Keratinocyte (primary cell): ENCODE measurements around the gene SS18L1. TPM values are rescaled to one million over a fixed set of nuclear protein-coding genes. Genes with fewer than 3 reads are reported as not detected.

Experiments
- DNase-seq: peaks from one replicate; pipeline ENCODE4 v3.0.0-alpha.2; 2011; ENCODE audit warnings: low read depth, missing footprints, low spot score
- FAIRE-seq: peaks from 2 replicates; lab custom pipeline; 2011; peaks lifted over from hg19 to GRCh38; lab: Jason Lieb, UNC
- H2AFZ ChIP-seq: 2 replicates; pipeline ENCODE4 v1.6.0; 2012; ENCODE audit warnings: low read length, control low read depth, inconsistent platforms; ENCODE audit not compliant: control insufficient read depth
- H3K27ac ChIP-seq: 2 replicates; pipeline ENCODE4 v1.5.1; 2011; ENCODE audit warnings: low read length; ENCODE audit not compliant: control insufficient read depth, insufficient read depth
- H3K27me3 ChIP-seq: 3 replicates; pipeline ENCODE4 v1.6.0; 2011; ENCODE audit warnings: low read length; ENCODE audit not compliant: control insufficient read depth, insufficient read depth; ENCODE audit errors: extremely low read depth
- H3K36me3 ChIP-seq, 2 experiments: 2 replicates in 1 of 2; 3 replicates in 1 of 2; pipeline ENCODE4 v1.5.1; 2011; ENCODE audit warnings: low read length in 2 of 2, mild to moderate bottlenecking in 1 of 2; ENCODE audit not compliant: control insufficient read depth in 2 of 2, insufficient read depth in 2 of 2; ENCODE audit errors: extremely low read depth in 1 of 2
- H3K4me1 ChIP-seq: 3 replicates; pipeline ENCODE4 v1.5.1; 2011; ENCODE audit warnings: low read length; ENCODE audit not compliant: control insufficient read depth, insufficient read depth; ENCODE audit errors: extremely low read depth
- H3K4me2 ChIP-seq: 3 replicates; pipeline ENCODE4 v1.6.0; 2011; ENCODE audit warnings: low read depth, low read length; ENCODE audit not compliant: control insufficient read depth, insufficient read depth; ENCODE audit errors: extremely low read depth
- H3K4me3 ChIP-seq, 3 experiments: fragments of 200-600 bp in 1 of 3; sonication (generic) in 1 of 3; 2 replicates in 2 of 3; 3 replicates in 1 of 3; pipeline ENCODE4 v1.5.1; 2011 to 2016; ENCODE audit warnings: low read length in 3 of 3, mild to moderate bottlenecking in 3 of 3, control low read depth in 2 of 3, inconsistent platforms in 1 of 3, low read depth in 1 of 3, mixed read lengths in 1 of 3, mixed run types in 1 of 3, moderate library complexity in 1 of 3; ENCODE audit not compliant: control insufficient read depth in 2 of 3, insufficient read depth in 2 of 3; ENCODE audit errors: extremely low read depth in 1 of 3
- H3K79me2 ChIP-seq: 2 replicates; pipeline ENCODE4 v1.6.0; 2012; ENCODE audit warnings: low read length; ENCODE audit not compliant: control insufficient read depth, insufficient read depth
- H3K9ac ChIP-seq: 3 replicates; pipeline ENCODE4 v1.6.0; 2011; ENCODE audit warnings: low read length; ENCODE audit not compliant: control insufficient read depth, insufficient read depth; ENCODE audit errors: extremely low read depth
- H3K9me1 ChIP-seq: 3 replicates; pipeline ENCODE4 v1.6.0; 2011; ENCODE audit warnings: low read length; ENCODE audit not compliant: control insufficient read depth, insufficient read depth; ENCODE audit errors: extremely low read depth
- H3K9me3 ChIP-seq: 2 replicates; pipeline ENCODE4 v1.5.1; 2012; ENCODE audit warnings: low read depth, low read length; ENCODE audit not compliant: control insufficient read depth
- H4K20me1 ChIP-seq: 3 replicates; pipeline ENCODE4 v1.6.0; 2011; ENCODE audit warnings: low read length; ENCODE audit not compliant: control insufficient read depth, insufficient read depth; ENCODE audit errors: extremely low read depth
- EZH2 ChIP-seq: IDR thresholded peaks from one replicate; pipeline ENCODE4 v1.6.1; 2012; ENCODE audit warnings: inconsistent platforms, mild to moderate bottlenecking, low read length, moderate library complexity
- dilution Hi-C: fragments of 300-500 bp; cut with MboI; formaldehyde crosslinking; loops from one replicate; pipeline ENCODE4 v1.7.0; 2020; ENCODE audit warnings: low sequenced_read_pairs; ENCODE audit not compliant: extremely low pct_ligation_motif_present
- polyA plus RNA-seq, 5 experiments: library from polyadenylated mRNA; depleted of rRNA in 3 of 5; stranded (reverse) in 3 of 5; stranded (forward) in 1 of 5; unstranded in 1 of 5; fragments of >200 nt; gene quantifications; 1 replicate in 1 of 5; 2 replicates in 3 of 5; 3 replicates in 1 of 5; pipeline versions ENCODE4 v1.2.1 to v1.2.3, GENCODE V29; 2011 to 2012; ENCODE audit warnings: missing spikeins in 2 of 5, low read depth in 1 of 5, low replicate concordance in 1 of 5
- TF ChIP-seq, protein P1 (sequence below), 3 experiments: IDR thresholded peaks in 1 of 3; conservative IDR thresholded peaks in 1 of 3; optimal IDR thresholded peaks in 1 of 3; 2 replicates in 2 of 3; 3 replicates in 1 of 3; pipeline versions ENCODE3 to v1.5.1; 2011; ENCODE audit warnings: low read length in 3 of 3, mild to moderate bottlenecking in 3 of 3, moderate library complexity in 2 of 3, control low read depth in 1 of 3, inconsistent platforms in 1 of 3; ENCODE audit not compliant: insufficient read depth in 2 of 3; ENCODE audit errors: extremely low read depth in 1 of 3

Gene SS18L1
- polyA plus RNA-seq, 1 donor (not counting 4 experiments of a cell fraction or from before 2014, with no cell fraction given): 9.4 TPM

GRCh38 chr20:62123450-62124118, 20.0 kb upstream of the SS18L1 start:
- DNase-seq: no peak
- Histone ChIP-seq H3K4me3 (peak overlapping the region; percentile 50 to 66 (median 62)), H3K9me1 (no peaks in the 10 kb centered on the region), H3K27me3 (peaks cover 7% of the 10 kb centered on the region), H3K9ac (peak overlapping the region; percentile 78), H2AFZ (no peak overlapping the region), H3K4me1 (peaks cover 8% of the 10 kb centered on the region), H3K4me2 (peak overlapping the region; percentile 93), H4K20me1 (peaks cover 14% of the 10 kb centered on the region), H3K9me3 (no peaks in the 10 kb centered on the region), H3K27ac (no peak overlapping the region), H3K79me2 (peaks cover 17% of the 10 kb centered on the region), H3K36me3 (peaks cover 22% of the 10 kb centered on the region in 2 experiments)
- no peak for FAIRE-seq
- TF ChIP-seq EZH2: no peak
- TF ChIP-seq, protein P1, sequence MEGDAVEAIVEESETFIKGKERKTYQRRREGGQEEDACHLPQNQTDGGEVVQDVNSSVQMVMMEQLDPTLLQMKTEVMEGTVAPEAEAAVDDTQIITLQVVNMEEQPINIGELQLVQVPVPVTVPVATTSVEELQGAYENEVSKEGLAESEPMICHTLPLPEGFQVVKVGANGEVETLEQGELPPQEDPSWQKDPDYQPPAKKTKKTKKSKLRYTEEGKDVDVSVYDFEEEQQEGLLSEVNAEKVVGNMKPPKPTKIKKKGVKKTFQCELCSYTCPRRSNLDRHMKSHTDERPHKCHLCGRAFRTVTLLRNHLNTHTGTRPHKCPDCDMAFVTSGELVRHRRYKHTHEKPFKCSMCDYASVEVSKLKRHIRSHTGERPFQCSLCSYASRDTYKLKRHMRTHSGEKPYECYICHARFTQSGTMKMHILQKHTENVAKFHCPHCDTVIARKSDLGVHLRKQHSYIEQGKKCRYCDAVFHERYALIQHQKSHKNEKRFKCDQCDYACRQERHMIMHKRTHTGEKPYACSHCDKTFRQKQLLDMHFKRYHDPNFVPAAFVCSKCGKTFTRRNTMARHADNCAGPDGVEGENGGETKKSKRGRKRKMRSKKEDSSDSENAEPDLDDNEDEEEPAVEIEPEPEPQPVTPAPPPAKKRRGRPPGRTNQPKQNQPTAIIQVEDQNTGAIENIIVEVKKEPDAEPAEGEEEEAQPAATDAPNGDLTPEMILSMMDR (optimal IDR thresholded peaks at IDR 0.05 in 1 of 3, IDR thresholded peaks at IDR 0.05 in 1 of 3, conservative IDR thresholded peaks at IDR 0.05 in 1 of 3; ENCODE audit: extremely low read depth in 1 of 3, insufficient read depth in 2 of 3, low read length in 3 of 3): peak in 1 of 3 experiments; percentile 14
- dilution Hi-C loops: no loop called here

GRCh38 chr20:62126141-62126540, 17.4 kb upstream of the SS18L1 start:
- Histone ChIP-seq H3K4me3 (no peak overlapping the region), H3K4me1 (peaks cover 8% of the 10 kb centered on the region), H2AFZ (no peak overlapping the region), H3K36me3 (peaks cover 35 to 44% of the 10 kb centered on the region in 2 experiments), H3K27me3 (no peaks in the 10 kb centered on the region), H3K9ac (no peak overlapping the region), H4K20me1 (peaks cover 14% of the 10 kb centered on the region), H3K4me2 (no peak overlapping the region), H3K9me3 (no peaks in the 10 kb centered on the region), H3K79me2 (peaks cover 17% of the 10 kb centered on the region), H3K27ac (no peak overlapping the region), H3K9me1 (no peaks in the 10 kb centered on the region)
- no peak for DNase-seq
- dilution Hi-C loops: no loop called here
- no peak for TF ChIP-seq EZH2
- TF ChIP-seq, protein P1 (optimal IDR thresholded peaks at IDR 0.05 in 1 of 3, IDR thresholded peaks at IDR 0.05 in 1 of 3, conservative IDR thresholded peaks at IDR 0.05 in 1 of 3; ENCODE audit: extremely low read depth in 1 of 3, insufficient read depth in 2 of 3, low read length in 3 of 3): no peak
- FAIRE-seq: no peak
